Measurements from ENCODE around the gene KANTR.
A peak's percentile ranks its signal among the peaks of the same experiment; 100 is the strongest.
"Not testable (repeated sequence)": the region's sequence is repeated elsewhere in the genome, so short reads cannot be mapped to it uniquely, and the experiment has no call there.

Gene KANTR

DNA sequence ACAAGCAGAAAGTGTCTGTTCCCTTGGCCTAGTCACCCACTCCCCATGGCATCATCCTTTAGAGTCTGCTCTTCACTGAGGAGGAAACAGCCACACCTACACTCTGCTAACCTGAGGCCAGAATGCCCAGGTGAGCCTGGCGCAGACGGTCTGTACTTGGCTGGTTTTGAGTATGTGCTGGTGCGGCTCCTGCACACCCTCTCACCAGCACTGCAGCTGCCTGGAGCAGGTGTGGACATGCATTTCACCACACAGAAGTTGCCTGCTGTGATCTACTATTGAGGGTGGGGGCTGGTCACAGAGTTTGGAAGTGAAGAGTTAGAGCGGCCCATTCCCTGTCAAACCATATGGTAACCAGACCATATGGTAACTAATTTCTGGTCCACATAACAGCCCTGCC, 39.5 kb downstream of the KANTR start:
- DNase-seq: no peak

- no peak for DNase-seq
Observed at GRCh38 chrX:53135581-53135980, 41.6 kb downstream of the KANTR start.

- DNase-seq: no peak
Observed at GRCh38 chrX:53153581-53153980, 59.6 kb downstream of the KANTR start.

- DNase-seq: peak; percentile 24
Observed at GRCh38 chrX:53155512-53156206, 61.7 kb downstream of the KANTR start.

DNA sequence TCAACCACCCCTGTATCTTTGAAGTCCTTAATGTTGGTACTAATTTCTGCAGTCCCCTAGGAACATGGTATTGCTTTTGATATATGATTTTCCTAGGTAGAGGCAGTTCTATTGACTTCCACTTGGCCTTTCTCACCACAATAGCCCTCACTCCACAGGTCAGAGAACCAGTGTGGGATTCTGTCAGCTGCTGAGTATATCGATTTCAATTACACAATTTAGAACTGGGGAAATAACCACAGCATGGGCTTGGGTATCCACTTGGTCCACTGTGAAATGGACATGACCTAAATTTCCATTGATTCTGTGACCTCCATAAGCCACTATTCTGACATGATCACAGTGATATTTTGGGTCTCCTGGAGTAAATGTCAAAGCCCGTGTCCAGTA, 62.3 kb downstream of the KANTR start:
- DNase-seq: no peak

DNA sequence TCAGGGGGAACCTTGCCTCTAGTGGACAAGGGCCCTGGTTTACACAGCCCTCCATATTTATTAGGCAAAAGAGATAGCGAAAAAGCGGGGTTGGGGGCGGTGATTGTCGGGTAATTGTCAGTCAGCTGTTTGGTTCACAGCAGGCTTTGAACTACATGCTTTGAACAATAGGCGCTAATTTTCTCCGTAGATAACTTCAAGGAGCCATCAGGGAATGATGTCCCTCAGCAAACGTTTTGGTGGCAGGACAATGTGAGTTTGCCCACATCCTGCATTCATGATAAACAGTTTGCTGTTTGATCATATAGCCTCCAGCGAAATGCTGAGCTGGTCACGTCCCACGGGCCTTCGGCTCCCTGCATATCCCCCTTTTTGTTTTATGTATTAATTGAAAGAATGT, 65.2 kb downstream of the KANTR start:
- no peak for DNase-seq

DNA sequence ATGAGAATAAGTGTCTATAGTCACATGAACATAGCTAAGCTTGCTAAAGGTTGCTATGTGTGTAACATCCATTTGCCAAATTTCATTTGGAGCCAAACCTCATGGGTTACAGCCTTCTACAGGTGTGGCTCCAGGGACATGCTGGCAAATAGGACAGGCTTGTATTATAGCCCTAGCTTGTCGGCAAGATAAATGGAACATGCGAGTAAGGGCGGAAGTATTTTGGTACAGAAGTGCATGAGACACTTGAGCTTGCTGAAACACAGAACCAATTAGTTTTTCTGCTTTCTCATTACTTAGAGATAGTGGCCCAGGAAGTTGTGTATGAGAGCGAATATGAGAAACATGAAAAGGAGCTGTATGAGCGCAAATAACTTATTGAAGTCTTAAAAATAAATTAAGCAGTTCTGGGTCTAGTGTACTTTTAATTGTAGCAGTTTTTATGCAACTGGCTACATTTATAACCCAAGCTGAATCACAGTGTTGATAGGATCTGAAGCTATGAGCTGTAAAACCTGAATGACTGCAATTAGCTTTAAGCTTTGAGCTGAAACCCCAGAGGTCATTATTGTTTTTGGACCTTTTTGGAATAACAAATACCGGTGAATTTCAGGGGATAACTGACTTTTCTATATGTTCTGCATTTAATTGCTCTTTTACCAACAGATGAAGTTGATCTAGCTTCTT, 66.5 kb downstream of the KANTR start:
- no peak for DNase-seq

DNA sequence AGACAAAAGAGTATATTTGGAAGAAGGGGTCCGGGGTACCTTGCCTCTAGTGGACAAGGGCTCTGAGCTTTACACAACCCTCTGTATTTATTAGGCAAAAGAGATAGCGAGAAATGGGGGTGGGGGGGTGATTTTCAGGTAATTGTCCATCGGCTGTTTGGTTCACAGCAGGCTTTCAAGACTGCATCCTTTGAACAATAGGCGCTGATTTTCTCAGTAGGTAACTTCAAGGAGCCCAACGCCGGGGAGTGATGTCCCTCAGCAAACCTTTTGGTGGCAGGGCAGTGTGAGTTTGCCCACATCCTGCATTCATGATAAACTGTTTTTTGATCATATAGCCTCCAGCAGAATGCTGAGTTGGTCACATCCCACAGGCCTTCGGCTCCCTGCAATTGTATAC, 69.5 kb downstream of the KANTR start:
- no peak for DNase-seq

GRCh38 chrX:53164566-53164965, 70.6 kb downstream of the KANTR start:
- not testable (repeated sequence) for DNase-seq

DNA sequence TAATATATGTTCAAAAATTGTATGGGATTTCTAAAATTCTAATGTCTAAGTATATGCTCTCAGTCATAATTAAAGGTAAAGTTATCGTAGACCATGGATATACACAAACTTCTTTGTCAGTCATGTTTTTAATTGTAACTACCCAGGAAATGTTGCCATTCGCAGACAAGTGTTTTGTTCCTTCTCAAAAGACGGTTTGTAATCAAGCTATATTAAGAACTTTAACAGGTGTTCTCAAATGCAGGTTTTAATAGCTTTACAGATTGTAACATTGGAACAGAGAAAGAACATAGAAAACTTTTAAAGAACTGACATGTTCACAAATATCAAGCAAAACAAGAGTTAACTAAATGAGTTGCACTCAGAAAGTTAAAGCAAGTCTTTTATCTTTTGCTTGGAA, 72.2 kb downstream of the KANTR start:
- no peak for DNase-seq

DNA sequence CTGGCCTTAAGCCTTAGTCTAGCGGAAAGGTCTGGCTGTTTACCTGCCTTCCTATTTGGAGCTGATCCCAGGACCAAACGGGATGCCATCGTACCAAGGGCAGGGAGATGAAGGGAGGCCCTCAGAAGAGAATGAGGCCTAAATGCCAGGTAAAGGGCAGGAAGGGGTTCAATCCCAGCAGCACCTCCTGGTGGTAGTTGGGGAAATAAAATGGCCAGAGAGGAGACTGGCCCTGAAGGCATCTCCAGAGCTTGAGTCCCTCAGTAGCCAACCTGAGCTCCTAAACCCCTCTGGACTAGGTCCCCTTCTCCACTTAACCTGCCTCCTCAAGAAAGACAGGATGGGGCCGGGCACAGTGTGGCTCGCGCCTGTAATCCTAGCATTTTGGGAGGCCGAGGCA, 77.4 kb downstream of the KANTR start:
- no peak for DNase-seq

Measured in hematopoietic multipotent progenitor cell treated with erythropoietin and hydrocortisone succinate and interleukin-3 and kit ligand, for 8 days (in vitro differentiated cells).